HG02571 (cell line): ENCODE data around the gene RAMACL.
"Not testable (repeated sequence)": the region's sequence is repeated elsewhere in the genome, so short reads cannot be mapped to it uniquely, and the experiment has no call there.

Experiments
- ATAC-seq: cut with Tn5 transposase; IDR thresholded peaks from one replicate; pipeline ENCODE4 v1.9.1; 2021; ENCODE audit warnings: mild to moderate bottlenecking, moderate library complexity; ENCODE audit not compliant: unreplicated experiment

RAMACL gene

GRCh38 chr6:166597711-166598440 lies 11.4 kb upstream of the RAMACL start:
- ATAC-seq: no peak

- no peak for ATAC-seq
Observed at GRCh38 chr6:166596776-166597507, 10.5 kb upstream of the RAMACL start.

GRCh38 chr6:166595949-166596348 lies 9.5 kb upstream of the RAMACL start:
- ATAC-seq: no peak

- ATAC-seq: no peak
Observed at GRCh38 chr6:166595061-166595780, 8.7 kb upstream of the RAMACL start.

GRCh38 chr6:166592821-166593220 lies 6.3 kb upstream of the RAMACL start:
- no peak for ATAC-seq

GRCh38 chr6:166591961-166592520 lies 5.6 kb upstream of the RAMACL start:
- no peak for ATAC-seq

- ATAC-seq: no peak
Observed at GRCh38 chr6:166591026-166591425, 4.5 kb upstream of the RAMACL start.

GRCh38 chr6:166589786-166590574 lies 3.5 kb upstream of the RAMACL start:
- ATAC-seq: no peak

- ATAC-seq: no peak
Observed at GRCh38 chr6:166589337-166589731, 2.9 kb upstream of the RAMACL start.

- no peak for ATAC-seq
Observed at GRCh38 chr6:166588691-166589336, 2.3 kb upstream of the RAMACL start.

GRCh38 chr6:166587631-166588413 lies 1.3 kb upstream of the RAMACL start:
- ATAC-seq: peak; percentile 76

GRCh38 chr6:166584853-166585429 lies 1.5 kb downstream of the RAMACL start:
- ATAC-seq: no peak

GRCh38 chr6:166584155-166584554 lies 2.3 kb downstream of the RAMACL start:
- no peak for ATAC-seq

GRCh38 chr6:166583230-166583965 lies 3.1 kb downstream of the RAMACL start:
- no peak for ATAC-seq

GRCh38 chr6:166582258-166582657 lies 4.2 kb downstream of the RAMACL start:
- no peak for ATAC-seq

GRCh38 chr6:166581801-166582200 lies 4.7 kb downstream of the RAMACL start:
- not testable (repeated sequence) for ATAC-seq

- ATAC-seq: no peak
Observed at GRCh38 chr6:166581091-166581511, 5.4 kb downstream of the RAMACL start.
